ENCODE data around the gene HECW1.

The HECW1 gene

DNA sequence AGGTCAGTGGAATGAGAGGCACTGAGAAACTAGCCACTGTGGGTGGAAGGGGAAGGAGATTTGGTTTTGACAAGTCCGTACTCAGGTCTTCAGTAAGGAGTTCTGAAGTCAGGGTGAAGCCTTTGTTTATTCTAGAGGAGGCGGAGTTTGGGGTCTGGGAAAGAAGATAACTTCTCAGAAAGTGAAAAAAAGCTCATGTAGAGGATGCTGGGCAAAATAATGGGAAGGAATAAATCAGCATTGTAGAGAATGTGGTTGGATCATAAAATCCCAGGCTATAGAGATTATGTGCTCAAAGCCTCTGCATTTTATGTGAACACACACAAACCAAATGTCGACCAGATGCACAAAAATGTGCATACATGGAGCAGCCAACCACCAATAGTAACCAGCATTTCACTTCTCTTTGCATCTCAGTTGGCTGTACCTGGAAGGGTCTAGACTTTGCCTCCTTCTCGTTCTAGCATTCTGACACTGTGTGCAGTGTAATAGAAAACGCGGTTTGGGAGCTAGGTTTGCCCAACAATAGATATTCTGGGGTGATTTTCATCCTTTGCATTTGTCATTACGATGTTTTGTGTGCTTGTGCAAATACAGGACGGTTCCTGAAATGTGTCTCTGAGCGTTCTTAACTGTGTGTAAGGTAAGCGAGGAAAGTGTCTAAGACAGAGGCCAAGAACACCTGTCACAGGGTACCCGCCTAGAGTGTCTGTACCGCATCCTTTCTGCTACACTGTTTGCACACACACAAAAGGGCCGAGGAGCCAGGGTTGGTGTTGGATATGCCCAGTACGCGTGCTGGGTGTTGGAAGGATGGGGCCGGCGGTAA is 603 bp upstream of the HECW1 start:
- TF ChIP-seq, protein P1, sequence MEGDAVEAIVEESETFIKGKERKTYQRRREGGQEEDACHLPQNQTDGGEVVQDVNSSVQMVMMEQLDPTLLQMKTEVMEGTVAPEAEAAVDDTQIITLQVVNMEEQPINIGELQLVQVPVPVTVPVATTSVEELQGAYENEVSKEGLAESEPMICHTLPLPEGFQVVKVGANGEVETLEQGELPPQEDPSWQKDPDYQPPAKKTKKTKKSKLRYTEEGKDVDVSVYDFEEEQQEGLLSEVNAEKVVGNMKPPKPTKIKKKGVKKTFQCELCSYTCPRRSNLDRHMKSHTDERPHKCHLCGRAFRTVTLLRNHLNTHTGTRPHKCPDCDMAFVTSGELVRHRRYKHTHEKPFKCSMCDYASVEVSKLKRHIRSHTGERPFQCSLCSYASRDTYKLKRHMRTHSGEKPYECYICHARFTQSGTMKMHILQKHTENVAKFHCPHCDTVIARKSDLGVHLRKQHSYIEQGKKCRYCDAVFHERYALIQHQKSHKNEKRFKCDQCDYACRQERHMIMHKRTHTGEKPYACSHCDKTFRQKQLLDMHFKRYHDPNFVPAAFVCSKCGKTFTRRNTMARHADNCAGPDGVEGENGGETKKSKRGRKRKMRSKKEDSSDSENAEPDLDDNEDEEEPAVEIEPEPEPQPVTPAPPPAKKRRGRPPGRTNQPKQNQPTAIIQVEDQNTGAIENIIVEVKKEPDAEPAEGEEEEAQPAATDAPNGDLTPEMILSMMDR (conservative IDR thresholded peaks at IDR 0.05; ENCODE audit: low read depth, low read length), result no peak
- no peak for DNase-seq (ENCODE audit: low read depth)
- no peak overlapping the region for H3K4me3 ChIP-seq (ENCODE audit: low read length)

DNA sequence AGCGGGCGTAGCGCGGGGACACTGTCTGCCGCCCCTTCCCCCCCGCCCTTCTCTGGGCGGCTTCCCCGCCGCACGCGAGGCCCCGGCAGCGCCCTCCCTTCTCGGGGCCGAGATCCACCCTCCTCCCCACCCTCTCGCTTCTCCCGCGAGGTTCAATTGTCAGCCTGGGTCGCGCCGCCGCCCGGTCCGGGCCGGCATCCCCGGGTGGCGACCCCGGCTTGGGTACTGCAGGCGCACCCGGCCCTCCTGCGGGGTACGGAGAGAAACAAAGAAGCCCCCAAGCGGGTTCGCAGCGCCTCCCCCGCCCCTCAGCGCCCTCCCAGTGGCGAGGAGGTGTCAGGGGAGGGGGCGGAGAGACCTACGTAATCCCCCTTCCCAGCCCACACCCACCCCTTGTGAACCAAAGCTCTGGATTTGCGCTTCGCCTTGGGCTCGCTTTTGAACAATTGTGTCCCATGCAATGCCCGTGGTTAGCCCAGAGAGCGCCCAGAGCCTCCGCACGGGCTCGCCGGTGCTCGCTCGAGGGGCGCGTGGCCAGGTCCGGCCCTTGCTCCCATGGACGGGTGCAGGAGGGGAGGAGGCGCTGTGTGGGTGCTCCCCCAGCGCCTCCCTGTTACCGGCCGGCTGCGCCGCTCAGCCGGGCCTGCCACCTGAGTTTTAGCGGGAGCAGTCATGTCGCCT is 634 bp downstream of the HECW1 start:
- TF ChIP-seq, protein P1 (conservative IDR thresholded peaks at IDR 0.05; ENCODE audit: low read depth, low read length), result no peak
- H3K4me3 ChIP-seq (ENCODE audit: low read length), result peak overlapping the region; percentile 27
- DNase-seq (ENCODE audit: low read depth), result peak; percentile 20

- DNase-seq (ENCODE audit: low read depth), result no peak
- peak overlapping the region; percentile 27 for H3K4me3 ChIP-seq (ENCODE audit: low read length)
- TF ChIP-seq, protein P1 (conservative IDR thresholded peaks at IDR 0.05; ENCODE audit: low read depth, low read length), result no peak
Observed at GRCh38 chr7:43113622-43114457, 1.4 kb downstream of the HECW1 start.

DNA sequence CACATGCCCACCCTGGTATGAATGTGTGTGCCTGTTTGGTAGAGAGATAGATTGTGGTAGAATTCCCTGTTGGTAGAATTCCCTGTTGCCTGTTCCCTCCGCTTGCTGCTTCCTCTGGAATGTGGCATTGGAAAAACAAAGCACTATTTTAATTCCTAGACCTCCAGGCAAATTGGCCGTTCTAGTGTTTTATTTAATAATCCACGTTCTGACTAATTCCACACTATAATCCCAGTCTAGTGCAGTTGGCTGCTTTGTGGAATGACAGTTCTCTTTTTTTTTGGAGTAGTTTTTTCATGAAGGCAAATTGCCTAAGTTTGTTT is 2.0 kb downstream of the HECW1 start:
- no peak overlapping the region for H3K4me3 ChIP-seq (ENCODE audit: low read length)
- DNase-seq (ENCODE audit: low read depth), result no peak
- TF ChIP-seq, protein P1 (conservative IDR thresholded peaks at IDR 0.05; ENCODE audit: low read depth, low read length), result no peak

GRCh38 chr7:43116451-43116850 is 4.0 kb downstream of the HECW1 start:
- no peak overlapping the region for H3K4me3 ChIP-seq (ENCODE audit: low read length)
- TF ChIP-seq, protein P1 (conservative IDR thresholded peaks at IDR 0.05; ENCODE audit: low read depth, low read length), result no peak
- no peak for DNase-seq (ENCODE audit: low read depth)

DNA sequence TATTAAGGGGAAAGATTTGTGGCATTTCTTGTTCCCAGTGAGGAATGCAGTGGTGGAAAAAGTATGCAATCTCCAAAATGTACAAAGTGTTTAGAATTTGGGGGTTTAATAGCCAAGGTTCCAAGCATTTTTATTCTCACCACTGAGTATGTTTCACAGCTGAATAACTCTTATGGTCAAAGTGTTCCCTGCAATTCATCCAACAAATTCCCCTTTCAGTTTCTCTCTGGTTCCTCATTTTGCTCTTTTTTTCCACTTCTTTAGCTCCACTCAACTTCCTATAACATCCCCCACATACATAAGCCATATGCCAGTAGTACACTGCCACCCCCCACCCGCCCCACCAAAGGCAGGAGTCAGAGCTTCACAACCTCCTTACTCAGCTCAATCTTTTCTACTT is 4.6 kb downstream of the HECW1 start:
- TF ChIP-seq, protein P1 (conservative IDR thresholded peaks at IDR 0.05; ENCODE audit: low read depth, low read length), result no peak

More for the DNA sequence above, 4.6 kb downstream of the HECW1 start:
- no peak overlapping the region for H3K4me3 ChIP-seq (ENCODE audit: low read length)
- DNase-seq (ENCODE audit: low read depth), result no peak

Measured in retinal pigment epithelial cell (primary cell).